ENCODE results near the gene NR5A1. TPM values are rescaled to one million over a fixed set of nuclear protein-coding genes. Genes with fewer than 3 reads are reported as not detected.
A peak's percentile ranks its signal among the peaks of the same experiment; 100 is the strongest.

Gene NR5A1
- polyA plus RNA-seq, 2 of the 4 experiments (the other 2 are of a cell fraction): not detected

DNA sequence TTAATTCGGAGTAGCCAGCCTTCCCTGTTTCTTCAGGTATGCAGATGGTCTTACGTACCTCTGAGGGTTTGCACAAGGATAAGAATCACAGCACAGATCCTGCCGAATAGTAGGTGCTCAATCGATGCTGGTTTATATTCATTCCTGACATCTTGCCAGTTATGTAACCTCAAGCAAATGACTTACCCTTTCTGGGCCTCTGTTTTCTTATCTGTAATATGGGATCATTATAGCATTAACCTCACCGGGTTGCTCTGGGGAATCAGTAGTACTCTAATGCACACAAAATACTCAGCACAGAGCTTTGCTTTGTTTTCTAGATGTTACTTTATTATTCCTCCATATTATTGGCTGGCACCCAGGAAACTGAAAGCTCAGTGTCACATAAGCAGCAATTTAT lies 7.7 kb upstream of the NR5A1 start (continued):
- TF ChIP-seq POLR2A (IDR thresholded peaks at IDR 0.05; ENCODE audit: low read length): no peak
- TF ChIP-seq ESRRA (IDR thresholded peaks at IDR 0.05; ENCODE audit: borderline replicate concordance, low read length): no peak
- TF ChIP-seq MYC (IDR thresholded peaks at IDR 0.05; ENCODE audit: borderline replicate concordance, low read length): no peak
- no peak for TF ChIP-seq ZSCAN20 (CRISPR knock-in tag; IDR thresholded peaks at IDR 0.05)
- TF ChIP-seq HDAC2 (IDR thresholded peaks at IDR 0.05): no peak
- no peak for TF ChIP-seq HOXA7 (CRISPR knock-in tag; IDR thresholded peaks at IDR 0.05)

- H3K4me3 ChIP-seq: no peak overlapping the region
- POLR2A ChIA-PET: no interaction called here
- WGBS (ENCODE audit: missing lambda C conversion rate): 73% methylated on average over 4 of the region's 4 CpGs
- no peak overlapping the region for H3K27ac ChIP-seq
- ATAC-seq (no peak), FAIRE-seq (no peak), DNase-seq (ENCODE audit: low read depth in 1 of 2, low spot score in 1 of 2) (no peak)
- H3K4me2 ChIP-seq: no peak overlapping the region
- no peaks in the 10 kb centered on the region for H3K9me3 ChIP-seq
- TF ChIP-seq BHLHE40 (IDR thresholded peaks at IDR 0.05; ENCODE audit: low read depth, low read length) (no peak), CHD4 (IDR thresholded peaks at IDR 0.05; ENCODE audit: borderline replicate concordance) (no peak)
- CTCF ChIA-PET: interaction anchor here (0.5 to 2.1 kb wide), 6 partner anchors 9 to 197 kb away, joined by 3 to 8 read pairs (median 4); no protein-coding TSS in a partner anchor
- no peaks in the 10 kb centered on the region for H3K4me1 ChIP-seq
Observed at GRCh38 chr9:124514125-124514524, 6.9 kb upstream of the NR5A1 start.

DNA sequence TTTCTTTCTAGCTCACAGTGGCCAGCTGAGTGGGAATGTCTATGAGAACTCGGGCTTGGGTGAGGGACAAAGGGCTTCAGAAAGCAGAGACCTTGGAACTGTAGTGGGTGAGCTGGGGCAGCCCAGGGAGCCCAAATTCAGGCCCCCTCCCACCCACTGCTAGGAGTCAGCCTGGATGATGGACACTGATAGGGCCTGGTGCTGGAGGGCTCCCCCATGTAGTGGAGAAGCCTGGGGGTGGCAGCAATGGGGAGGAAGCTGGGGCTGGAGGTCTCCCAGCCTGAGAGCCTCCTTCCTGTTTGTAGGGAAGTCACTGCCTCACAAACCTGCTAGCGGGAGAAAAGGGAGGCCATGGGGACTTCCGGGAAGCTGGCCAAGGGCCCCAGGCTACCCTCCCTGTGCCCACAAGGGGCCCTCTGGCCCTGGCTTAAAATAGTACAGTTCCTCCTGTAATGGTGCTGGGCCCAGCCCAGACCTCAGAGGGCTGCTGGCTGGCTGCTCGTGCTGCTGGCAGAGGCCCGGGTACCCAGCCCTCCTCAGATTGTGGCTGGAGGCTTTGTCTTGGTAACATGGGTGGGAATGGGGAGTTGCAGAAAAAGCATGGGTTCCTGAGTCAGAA lies 6.3 kb upstream of the NR5A1 start:
- no peak for DNase-seq (ENCODE audit: low read depth in 1 of 2, low spot score in 1 of 2)
- Histone ChIP-seq H3K9me3 (no peaks in the 10 kb centered on the region), H3K4me2 (no peak overlapping the region), H3K27ac (no peak overlapping the region), H3K4me3 (no peak overlapping the region), H3K4me1 (no peaks in the 10 kb centered on the region)
- whole genome bisulfite sequencing (ENCODE audit: missing lambda C conversion rate): 52% methylated on average over 2 of the region's 5 CpGs
- FAIRE-seq: no peak
- CTCF ChIA-PET: interaction anchor here (0.5 to 2.1 kb wide), 7 partner anchors 14 to 199 kb away, joined by 3 to 8 read pairs (median 4); no protein-coding TSS in a partner anchor
- TF ChIP-seq E2F6 (IDR thresholded peaks at IDR 0.05; ENCODE audit: borderline replicate concordance, low read depth): no peak
- no peak for TF ChIP-seq ESRRA (IDR thresholded peaks at IDR 0.05; ENCODE audit: borderline replicate concordance, low read length)
- no peak for TF ChIP-seq FOXS1 (CRISPR knock-in tag; IDR thresholded peaks at IDR 0.05)
- no peak for TF ChIP-seq JUN (IDR thresholded peaks at IDR 0.05)
- TF ChIP-seq HOXA7 (CRISPR knock-in tag; IDR thresholded peaks at IDR 0.05): no peak
- TF ChIP-seq PBX3 (IDR thresholded peaks at IDR 0.05): no peak
- no peak for TF ChIP-seq HOXB5 (CRISPR knock-in tag; IDR thresholded peaks at IDR 0.05)
- TF ChIP-seq FOSL2 (IDR thresholded peaks at IDR 0.05): no peak
- no peak for TF ChIP-seq FOSL2 (CRISPR knock-in tag; IDR thresholded peaks at IDR 0.05)
- no peak for TF ChIP-seq MYC (IDR thresholded peaks at IDR 0.05; ENCODE audit: borderline replicate concordance, low read length)
- TF ChIP-seq HDAC2 (IDR thresholded peaks at IDR 0.05): no peak
- TF ChIP-seq ZC3H11A (IDR thresholded peaks at IDR 0.05): no peak
- TF ChIP-seq FOSB (CRISPR knock-in tag; IDR thresholded peaks at IDR 0.05): no peak
- TF ChIP-seq SREBF2 (IDR thresholded peaks at IDR 0.05): no peak
- ATAC-seq: peak in 1 of 2 experiments; percentile 27; a peak in 4 of 6 replicates
- POLR2A ChIA-PET: no interaction called here

DNA sequence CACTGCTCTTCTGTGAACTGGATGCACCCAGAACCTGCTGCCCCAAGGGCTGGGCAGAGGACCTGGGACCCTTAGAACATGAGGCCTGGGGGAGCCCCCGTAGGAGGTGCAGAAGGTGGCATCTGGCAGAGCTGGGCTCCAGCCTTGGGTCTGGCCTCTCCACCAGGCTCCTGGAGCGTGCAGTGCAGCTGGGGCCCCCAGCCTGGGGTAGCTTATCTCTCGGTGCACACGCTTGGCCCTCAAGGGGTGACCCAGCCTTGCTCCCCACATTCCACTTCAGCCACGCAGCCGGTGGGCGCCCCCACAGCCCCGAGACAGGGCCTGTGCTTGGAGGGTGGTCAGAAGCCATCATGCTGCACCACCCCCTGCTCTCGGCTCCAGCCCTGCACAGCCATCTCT lies 5.6 kb upstream of the NR5A1 start:
- DNase-seq (ENCODE audit: low read depth in 1 of 2, low spot score in 1 of 2): no peak
- no peak for FAIRE-seq
- 86% methylated on average over 9 of the region's 9 CpGs for WGBS (ENCODE audit: missing lambda C conversion rate)
- Histone ChIP-seq H3K27ac (no peak overlapping the region), H3K4me1 (no peaks in the 10 kb centered on the region), H3K4me3 (no peak overlapping the region), H3K9me3 (no peaks in the 10 kb centered on the region), H3K4me2 (no peak overlapping the region)
- TF ChIP-seq ZC3H11A (IDR thresholded peaks at IDR 0.05) (no peak), ZNF302 (CRISPR knock-in tag; IDR thresholded peaks at IDR 0.05) (no peak), MAFK (IDR thresholded peaks at IDR 0.05; ENCODE audit: partially characterized antibody) (no peak)
- CTCF ChIA-PET: interaction anchor here (0.9 to 2.1 kb wide), 5 partner anchors 15 to 200 kb away, joined by 3 to 7 read pairs (median 5); no protein-coding TSS in a partner anchor
- POLR2A ChIA-PET: no interaction called here
- ATAC-seq: peak; percentile 12 to 18; a peak in 4 of 6 replicates

Data from A549 (cell line).